ENCODE results near the gene ADRB1.

DNA sequence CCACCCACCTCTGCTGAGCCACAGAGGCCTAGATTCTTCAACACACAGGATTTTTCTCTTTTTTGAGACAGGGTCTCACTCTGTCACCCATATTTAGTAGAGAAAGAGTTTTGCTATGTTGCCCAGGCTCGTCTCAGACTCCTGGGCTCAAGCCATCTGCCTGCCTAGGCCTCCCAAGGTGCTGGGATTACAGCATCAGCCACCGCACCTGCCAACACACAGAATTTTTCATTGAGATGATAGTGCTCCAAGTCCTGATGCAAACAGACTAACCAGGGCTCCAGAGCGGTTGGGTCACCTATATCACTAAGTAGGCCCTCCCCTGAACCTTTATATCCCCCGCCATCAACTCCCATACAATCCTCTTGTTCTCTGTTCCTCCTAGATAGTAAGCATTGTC, 24.4 kb upstream of the ADRB1 start:
- TF ChIP-seq, protein P1, sequence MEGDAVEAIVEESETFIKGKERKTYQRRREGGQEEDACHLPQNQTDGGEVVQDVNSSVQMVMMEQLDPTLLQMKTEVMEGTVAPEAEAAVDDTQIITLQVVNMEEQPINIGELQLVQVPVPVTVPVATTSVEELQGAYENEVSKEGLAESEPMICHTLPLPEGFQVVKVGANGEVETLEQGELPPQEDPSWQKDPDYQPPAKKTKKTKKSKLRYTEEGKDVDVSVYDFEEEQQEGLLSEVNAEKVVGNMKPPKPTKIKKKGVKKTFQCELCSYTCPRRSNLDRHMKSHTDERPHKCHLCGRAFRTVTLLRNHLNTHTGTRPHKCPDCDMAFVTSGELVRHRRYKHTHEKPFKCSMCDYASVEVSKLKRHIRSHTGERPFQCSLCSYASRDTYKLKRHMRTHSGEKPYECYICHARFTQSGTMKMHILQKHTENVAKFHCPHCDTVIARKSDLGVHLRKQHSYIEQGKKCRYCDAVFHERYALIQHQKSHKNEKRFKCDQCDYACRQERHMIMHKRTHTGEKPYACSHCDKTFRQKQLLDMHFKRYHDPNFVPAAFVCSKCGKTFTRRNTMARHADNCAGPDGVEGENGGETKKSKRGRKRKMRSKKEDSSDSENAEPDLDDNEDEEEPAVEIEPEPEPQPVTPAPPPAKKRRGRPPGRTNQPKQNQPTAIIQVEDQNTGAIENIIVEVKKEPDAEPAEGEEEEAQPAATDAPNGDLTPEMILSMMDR (IDR thresholded peaks at IDR 0.05) = no peak
- TF ChIP-seq POLR2AphosphoS5 (IDR thresholded peaks at IDR 0.05) (no peak), POLR2A (IDR thresholded peaks at IDR 0.05; ENCODE audit: low read depth) (no peak), EP300 (IDR thresholded peaks at IDR 0.05) (no peak)
